ENCODE measurements around the gene CD163L1. TPM values are rescaled to one million over a fixed set of nuclear protein-coding genes. Genes with fewer than 3 reads are reported as not detected.

CD163L1 gene
- total and polyA plus RNA-seq, 2 of the 8 experiments (the other 6 are each of a cell fraction or from before 2014, with no cell fraction given): 0.11 to 0.22 TPM

- Histone ChIP-seq H3K14ac (ENCODE audit: insufficient read length) (no peak overlapping the region), H3K27me3 (replicated peaks in 1 of 4; ENCODE audit: control insufficient read depth in 3 of 4, extremely low read depth in 1 of 4, insufficient read depth in 3 of 4, low read length in 3 of 4) (no peaks in the 10 kb centered on the region), H3K4me2 (ENCODE audit: insufficient read depth in 1 of 2, low read depth in 2 of 2, low read length in 2 of 2) (no peak overlapping the region), H3K4me3 (ENCODE audit: extremely low read depth in 1 of 4, insufficient read depth in 2 of 4, low read depth in 3 of 4, low read length in 4 of 4) (no peak overlapping the region; a peak in 1 of 8 replicates), H2BK20ac (ENCODE audit: low read length) (no peak overlapping the region), H3K23me2 (ENCODE audit: low read depth, low read length) (no peaks in the 10 kb centered on the region), H3K79me1 (ENCODE audit: low read depth, low read length) (no peaks in the 10 kb centered on the region), H2BK5ac (ENCODE audit: low read depth, low read length) (no peak overlapping the region), H3K9me3 (ENCODE audit: insufficient read depth in 2 of 2, low read depth in 1 of 2, low read length in 1 of 2) (peaks cover 14 to 27% of the 10 kb centered on the region in 2 experiments), H3K9ac (replicated peaks in 1 of 4; ENCODE audit: extremely low read depth in 1 of 4, low read depth in 3 of 4, low read length in 3 of 4) (no peak overlapping the region), H3K36me3 (ENCODE audit: control insufficient read depth in 2 of 4, insufficient read depth in 4 of 4, low read length in 3 of 4) (peaks cover 0 to 7% (median 0%) of the 10 kb centered on the region in 4 experiments; a peak in 1 of 8 replicates), H2AFZ (ENCODE audit: low read length) (no peak overlapping the region), H3K23ac (ENCODE audit: insufficient read length) (no peak overlapping the region), H3K18ac (ENCODE audit: extremely low read depth, low read length) (no peak overlapping the region), H3K4ac (replicated peaks; ENCODE audit: insufficient read length, low read depth, low read length) (no peak overlapping the region), H4K20me1 (replicated peaks in 1 of 2; ENCODE audit: control insufficient read depth in 1 of 2, insufficient read depth in 2 of 2, low read length in 2 of 2) (no peaks in the 10 kb centered on the region), H3K27ac (ENCODE audit: low read depth, low read length) (no peak overlapping the region), H2AK5ac (ENCODE audit: low read depth, low read length) (no peak overlapping the region), H2BK120ac (replicated peaks; ENCODE audit: low read depth, low read length) (no peak overlapping the region), H3K56ac (replicated peaks; ENCODE audit: insufficient read length, low read depth, low read length) (no peak overlapping the region), H4K5ac (ENCODE audit: insufficient read length, low read depth, low read length) (no peak overlapping the region), H2BK15ac (ENCODE audit: low read length) (no peak overlapping the region), H4K8ac (ENCODE audit: extremely low read depth, insufficient read depth, low read length) (no peak overlapping the region), H3K79me2 (ENCODE audit: control insufficient read depth in 1 of 2, insufficient read depth in 2 of 2, low read length in 2 of 2) (no peaks in the 10 kb centered on the region), H2BK12ac (ENCODE audit: low read depth, low read length) (no peak overlapping the region), H3K4me1 (replicated peaks in 1 of 4; ENCODE audit: control insufficient read depth in 3 of 4, insufficient read depth in 4 of 4, low read length in 3 of 4) (no peaks in the 10 kb centered on the region), H4K91ac (replicated peaks; ENCODE audit: insufficient read length, low read length) (no peak overlapping the region)
- no peak for TF ChIP-seq NANOG (IDR thresholded peaks at IDR 0.05; ENCODE audit: insufficient read depth, low read depth, low read length, poor library complexity, severe bottlenecking)
- no peak for TF ChIP-seq BRCA1 (IDR thresholded peaks at IDR 0.05; ENCODE audit: low read depth, low read length)
- no peak for TF ChIP-seq CTBP2 (IDR thresholded peaks at IDR 0.05; ENCODE audit: borderline replicate concordance, insufficient read depth, insufficient read length, low read length)
- no peak for TF ChIP-seq CEBPB (IDR thresholded peaks at IDR 0.05; ENCODE audit: low read depth, low read length)
- no peak for TF ChIP-seq SP2 (IDR thresholded peaks at IDR 0.05; ENCODE audit: low read length)
- TF ChIP-seq MAX (IDR thresholded peaks at IDR 0.05): no peak
- no peak for FAIRE-seq
- no peak for DNase-seq (ENCODE audit: low read depth in 1 of 2, low spot score in 2 of 2)
- CTCF ChIA-PET (ENCODE audit: partially characterized antibody): interaction anchor here (2.0 kb wide), 1 partner anchor 25 kb away, joined by 5 read pairs; no protein-coding TSS in a partner anchor
- POLR2A ChIA-PET (ENCODE audit: partially characterized antibody): no interaction called here
These were observed 98.9 kb downstream of the CD163L1 start for GRCh38 chr12:7344833-7345606.
